GM23338 (cell line): ENCODE data around the gene UBE2R2. TPM values are rescaled to one million over a fixed set of nuclear protein-coding genes. Genes with fewer than 3 reads are reported as not detected.

ENCODE experiments used
- ATAC-seq: fragments of 200-7000 bp; cut with Tn5 transposase; 3 replicates; pipeline ENCODE4 v1.9.1; 2020
- DNase-seq: peaks from one replicate; pipeline ENCODE4 v3.0.0-alpha.2; 2015; ENCODE audit warnings: low spot score
- H2AFZ ChIP-seq: fragments of 200-600 bp; sonication (generic); 2 replicates; pipeline ENCODE4 v1.8.0; 2016; ENCODE audit warnings: antibody characterized with exemption, mild to moderate bottlenecking, moderate library complexity
- H3F3A ChIP-seq: fragments of 200-600 bp; sonication (generic); replicated peaks from 2 replicates; pipeline ENCODE4 v1.8.0; 2017; ENCODE audit warnings: antibody characterized with exemption, mixed run types, low read depth
- H3K27ac ChIP-seq: fragments of 200-600 bp; sonication (generic); 2 replicates; pipeline ENCODE4 v1.6.1; 2016; ENCODE audit warnings: low read depth
- H3K27me3 ChIP-seq: fragments of 200-600 bp; sonication (generic); 2 replicates; pipeline ENCODE4 v1.8.0; 2016; ENCODE audit warnings: mild to moderate bottlenecking, mixed run types, moderate library complexity; ENCODE audit not compliant: insufficient read depth
- H3K36me3 ChIP-seq: fragments of 200-600 bp; sonication (generic); 2 replicates; pipeline ENCODE4 v1.8.0; 2016; ENCODE audit warnings: mild to moderate bottlenecking; ENCODE audit not compliant: insufficient read depth
- H3K4me1 ChIP-seq: fragments of 200-600 bp; sonication (generic); 2 replicates; pipeline ENCODE4 v1.8.0; 2016; ENCODE audit warnings: mild to moderate bottlenecking, moderate library complexity; ENCODE audit not compliant: insufficient read depth
- H3K4me2 ChIP-seq: fragments of 200-600 bp; sonication (generic); 2 replicates; pipeline ENCODE4 v1.7.1; 2017; ENCODE audit warnings: mixed run types
- H3K4me3 ChIP-seq: fragments of 200-600 bp; sonication (generic); 2 replicates; pipeline ENCODE4 v1.6.1; 2016; ENCODE audit warnings: mixed run types
- H3K79me2 ChIP-seq: fragments of 200-600 bp; sonication (generic); replicated peaks from 2 replicates; pipeline ENCODE4 v1.8.0; 2017; ENCODE audit warnings: mild to moderate bottlenecking; ENCODE audit not compliant: insufficient read depth
- H3K9me2 ChIP-seq: fragments of 200-600 bp; sonication (generic); 2 replicates; pipeline ENCODE4 v1.8.0; 2017; ENCODE audit not compliant: insufficient read depth
- H4K20me1 ChIP-seq: fragments of 200-600 bp; sonication (generic); replicated peaks from 2 replicates; pipeline ENCODE4 v1.8.0; 2017; ENCODE audit warnings: mild to moderate bottlenecking; ENCODE audit not compliant: insufficient read depth
- H3K27ac Mint-ChIP-seq: 2 replicates; pipeline ENCODE4 v1.8.0; 2020; ENCODE audit warnings: inconsistent platforms, mild to moderate bottlenecking, moderate library complexity, mixed read lengths
- H3K27me3 Mint-ChIP-seq: 3 replicates; pipeline ENCODE4 v1.8.0; 2022; ENCODE audit warnings: low read depth, mild to moderate bottlenecking, moderate library complexity, mixed read lengths, inconsistent platforms; ENCODE audit not compliant: insufficient read depth, poor library complexity
- H3K36me3 Mint-ChIP-seq: 3 replicates; pipeline ENCODE4 v1.8.0; 2021; ENCODE audit warnings: low read depth, mild to moderate bottlenecking, inconsistent platforms, moderate library complexity, mixed read lengths
- H3K4me1 Mint-ChIP-seq: 3 replicates; pipeline ENCODE4 v1.8.0; 2020; ENCODE audit warnings: mild to moderate bottlenecking, inconsistent platforms, mixed read lengths
- H3K4me3 Mint-ChIP-seq: 3 replicates; pipeline ENCODE4 v1.8.0; 2021; ENCODE audit warnings: moderate library complexity, mild to moderate bottlenecking, inconsistent platforms, mixed read lengths
- H3K9me3 Mint-ChIP-seq: 3 replicates; pipeline ENCODE4 v1.8.0; 2020; ENCODE audit warnings: moderate library complexity, mild to moderate bottlenecking, inconsistent platforms, mixed read lengths
- CREB1 ChIP-seq: fragments of 250-450 bp; sonication (Bioruptor Pico); IDR thresholded peaks from 2 replicates; pipeline ENCODE4 v1.5.0; 2020; ENCODE audit warnings: low read depth, mild to moderate bottlenecking, moderate library complexity
- CTCF ChIP-seq, 2 experiments: fragments of 200-600 bp in 1 of 2; sonication (generic) in 1 of 2; conservative IDR thresholded peaks; 2 replicates each; pipeline versions ENCODE4 v1.5.1 to v1.6.1; 2016 to 2017; ENCODE audit warnings: antibody characterized with exemption in 2 of 2, low read depth in 2 of 2, mild to moderate bottlenecking in 2 of 2, moderate library complexity in 1 of 2
- ETS1 ChIP-seq: IDR thresholded peaks from 2 replicates; pipeline ENCODE4 v1.6.1; 2016; ENCODE audit warnings: antibody characterized with exemption
- EZH2 ChIP-seq: fragments of 200-600 bp; sonication (generic); IDR thresholded peaks from one replicate; pipeline ENCODE4 v1.8.0; 2017; ENCODE audit warnings: antibody characterized with exemption, mild to moderate bottlenecking, low read depth; ENCODE audit not compliant: unreplicated experiment
- EZH2phosphoT487 ChIP-seq: fragments of 200-600 bp; sonication (generic); IDR thresholded peaks from one replicate; pipeline ENCODE4 v1.8.1; 2018; ENCODE audit warnings: antibody characterized with exemption; ENCODE audit not compliant: unreplicated experiment
- JUNB ChIP-seq: IDR thresholded peaks from one replicate; pipeline ENCODE4 v1.6.1; 2016; ENCODE audit warnings: antibody characterized with exemption; ENCODE audit not compliant: unreplicated experiment
- NANOG ChIP-seq: IDR thresholded peaks from 2 replicates; pipeline ENCODE4 v1.6.1; 2016; ENCODE audit warnings: antibody characterized with exemption, borderline replicate concordance
- POLR2AphosphoS5 ChIP-seq: IDR thresholded peaks from 2 replicates; pipeline ENCODE4 v1.6.1; 2016; ENCODE audit warnings: antibody characterized with exemption, low read depth
- REST ChIP-seq: IDR thresholded peaks from one replicate; pipeline ENCODE4 v1.6.1; 2018; ENCODE audit warnings: antibody characterized with exemption; ENCODE audit not compliant: unreplicated experiment
- STAT1 ChIP-seq: IDR thresholded peaks from one replicate; pipeline ENCODE4 v1.6.1; 2016; ENCODE audit warnings: antibody characterized with exemption; ENCODE audit not compliant: unreplicated experiment
- ZNF114 ChIP-seq: fragments of 250-450 bp; sonication (Bioruptor Pico); IDR thresholded peaks from 2 replicates; pipeline ENCODE4 v1.5.0; 2020; ENCODE audit warnings: mild to moderate bottlenecking, moderate library complexity
- ZNF331 ChIP-seq: fragments of 250-450 bp; sonication (Bioruptor Pico); IDR thresholded peaks from 2 replicates; pipeline ENCODE4 v1.5.0; 2020; ENCODE audit warnings: low read depth, mild to moderate bottlenecking, moderate library complexity
- ZNF462 ChIP-seq: fragments of 250-450 bp; sonication (Bioruptor Pico); IDR thresholded peaks from 2 replicates; pipeline ENCODE4 v1.5.0; 2020; ENCODE audit warnings: mild to moderate bottlenecking, moderate library complexity
- polyA plus RNA-seq: library from polyadenylated mRNA; unstranded; fragments of >200 nt; fragmentation: Nextera tagmentation; extraction: Ambion mirVana; gene quantifications from 2 replicates; pipeline ENCODE4 v1.2.1, GENCODE V29; 2016
- total RNA-seq: library from RNA; depleted of rRNA; stranded (reverse); fragments of >200 nt; shearing (Covaris generic); gene quantifications from 2 replicates; pipeline ENCODE4 v1.2.3, GENCODE V29; 2014

UBE2R2 gene
- total and polyA plus RNA-seq, 2 experiments from 2014 or later, result 23.4 to 32.5 TPM

GRCh38 chr9:33914887-33915628, 98.1 kb downstream of the UBE2R2 start:
- peaks cover 14% of the 10 kb centered on the region for H4K20me1 ChIP-seq
- ATAC-seq (no peak), DNase-seq (no peak)
- Mint-ChIP-seq H3K27ac (no peak overlapping the region; the same call in 1 of the 2 replicates), H3K27me3 (peaks cover 25% of the 10 kb centered on the region), H3K9me3 (no peaks in the 10 kb centered on the region), H3K36me3 (peaks cover 48% of the 10 kb centered on the region), H3K4me1 (peaks cover 23% of the 10 kb centered on the region), H3K4me3 (no peak overlapping the region)
- H3K4me1 ChIP-seq, result peaks cover 7% of the 10 kb centered on the region
- H3K4me3 ChIP-seq, result no peak overlapping the region
- H3K27ac ChIP-seq, result no peak overlapping the region
- H3K4me2 ChIP-seq, result no peak overlapping the region
- peaks cover 15% of the 10 kb centered on the region for H3K36me3 ChIP-seq
- no peaks in the 10 kb centered on the region for H3K9me2 ChIP-seq
- H3K27me3 ChIP-seq, result no peaks in the 10 kb centered on the region
- TF ChIP-seq NANOG (no peak), ZNF331 (CRISPR knock-in tag) (no peak), CREB1 (CRISPR knock-in tag) (no peak), POLR2AphosphoS5 (no peak), CTCF (conservative IDR thresholded peaks at IDR 0.05; ENCODE audit: low read depth in 2 of 2) (no peak), ZNF114 (CRISPR knock-in tag) (no peak), ZNF462 (CRISPR knock-in tag) (no peak), EZH2 (no peak), STAT1 (no peak), EZH2phosphoT487 (no peak), JUNB (no peak), REST (no peak), ETS1 (no peak)
- no peak overlapping the region for H2AFZ ChIP-seq
- H3K79me2 ChIP-seq, result peaks cover 12% of the 10 kb centered on the region; the same call in 1 of the 2 replicates
- peaks cover 11% of the 10 kb centered on the region for H3F3A ChIP-seq
